ENCODE results near the gene MACIR. TPM values are rescaled to one million over a fixed set of nuclear protein-coding genes. Genes with fewer than 3 reads are reported as not detected.
"Not testable (repeated sequence)": the region's sequence is repeated elsewhere in the genome, so short reads cannot be mapped to it uniquely, and the experiment has no call there.

The MACIR gene, protein sequence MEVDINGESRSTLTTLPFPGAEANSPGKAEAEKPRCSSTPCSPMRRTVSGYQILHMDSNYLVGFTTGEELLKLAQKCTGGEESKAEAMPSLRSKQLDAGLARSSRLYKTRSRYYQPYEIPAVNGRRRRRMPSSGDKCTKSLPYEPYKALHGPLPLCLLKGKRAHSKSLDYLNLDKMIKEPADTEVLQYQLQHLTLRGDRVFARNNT
- 10.5 TPM for total RNA-seq

DNA sequence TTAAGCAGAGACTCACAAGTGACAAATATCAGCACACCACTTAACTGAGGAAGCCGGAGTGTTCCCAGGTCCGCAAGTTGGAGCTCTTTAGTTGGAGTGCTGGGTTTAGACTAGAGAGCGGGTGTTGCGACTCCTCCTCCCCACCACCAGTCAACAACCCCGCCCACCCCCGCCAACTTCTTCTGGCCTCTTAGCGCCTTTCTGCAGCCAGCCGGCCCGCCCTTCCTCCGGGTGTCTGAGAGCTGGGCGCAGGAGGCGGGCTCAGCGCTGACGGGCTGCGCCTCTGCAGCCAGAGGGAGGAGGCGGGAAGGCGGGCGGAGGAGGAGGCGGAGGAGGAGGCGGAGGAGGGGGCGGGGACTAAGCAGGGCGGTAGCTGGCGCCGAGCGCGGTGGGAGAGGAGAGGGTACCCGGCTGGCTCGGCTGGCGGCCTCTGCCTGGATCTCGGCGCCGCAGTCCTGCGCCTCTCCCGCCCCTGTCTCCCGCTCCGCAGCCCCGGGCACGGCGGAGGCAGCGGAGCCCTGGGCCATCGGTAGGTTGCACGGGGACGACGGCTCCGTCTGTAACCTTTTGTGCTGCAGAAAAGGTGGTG lies at the start of gene MACIR:
MACIR (plus strand) TSS at position 396 of the 589 bp plus-strand sequence. CDS start 17,157 bp downstream, outside the sequence.
- DNase-seq = peak; percentile 99

DNA sequence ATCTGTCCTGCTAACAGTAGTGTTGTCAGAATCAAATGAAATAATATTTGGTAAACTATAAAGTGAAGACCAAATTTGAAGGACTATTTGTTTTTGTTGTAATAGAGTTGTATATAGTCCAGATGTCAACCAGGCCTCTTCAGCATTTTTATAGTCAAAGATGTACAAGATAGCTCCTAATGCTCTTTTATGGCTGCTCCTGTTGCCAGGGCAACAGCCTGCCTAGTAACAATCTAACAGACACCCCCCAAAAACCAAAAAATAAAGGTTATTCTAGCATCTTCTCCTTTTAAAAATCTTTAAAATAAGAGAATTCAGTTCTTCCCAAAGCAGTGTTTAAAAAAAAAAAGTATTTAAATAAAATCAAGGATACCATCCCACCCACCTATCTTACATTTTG lies 49.5 kb upstream of the MACIR start:
- no peak for DNase-seq

DNA sequence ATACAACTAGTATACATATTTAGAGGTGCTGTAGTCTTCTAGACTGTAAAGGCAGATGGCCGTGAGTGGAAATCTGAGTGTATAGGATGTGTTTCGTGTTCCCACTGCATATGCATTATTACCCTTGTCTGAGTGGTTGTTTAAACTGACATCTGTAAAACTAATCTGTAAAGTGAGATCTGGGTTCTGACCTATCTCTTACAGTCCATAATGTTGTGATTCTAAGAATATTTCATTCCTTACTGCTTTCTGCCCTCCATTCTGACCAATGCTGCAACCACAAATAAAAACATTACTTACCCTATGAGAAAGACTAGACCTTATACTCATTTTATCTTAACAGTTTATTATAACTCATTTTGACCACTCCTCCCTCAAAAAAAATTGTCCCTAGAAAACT lies 47.6 kb upstream of the MACIR start:
- DNase-seq = no peak

DNA sequence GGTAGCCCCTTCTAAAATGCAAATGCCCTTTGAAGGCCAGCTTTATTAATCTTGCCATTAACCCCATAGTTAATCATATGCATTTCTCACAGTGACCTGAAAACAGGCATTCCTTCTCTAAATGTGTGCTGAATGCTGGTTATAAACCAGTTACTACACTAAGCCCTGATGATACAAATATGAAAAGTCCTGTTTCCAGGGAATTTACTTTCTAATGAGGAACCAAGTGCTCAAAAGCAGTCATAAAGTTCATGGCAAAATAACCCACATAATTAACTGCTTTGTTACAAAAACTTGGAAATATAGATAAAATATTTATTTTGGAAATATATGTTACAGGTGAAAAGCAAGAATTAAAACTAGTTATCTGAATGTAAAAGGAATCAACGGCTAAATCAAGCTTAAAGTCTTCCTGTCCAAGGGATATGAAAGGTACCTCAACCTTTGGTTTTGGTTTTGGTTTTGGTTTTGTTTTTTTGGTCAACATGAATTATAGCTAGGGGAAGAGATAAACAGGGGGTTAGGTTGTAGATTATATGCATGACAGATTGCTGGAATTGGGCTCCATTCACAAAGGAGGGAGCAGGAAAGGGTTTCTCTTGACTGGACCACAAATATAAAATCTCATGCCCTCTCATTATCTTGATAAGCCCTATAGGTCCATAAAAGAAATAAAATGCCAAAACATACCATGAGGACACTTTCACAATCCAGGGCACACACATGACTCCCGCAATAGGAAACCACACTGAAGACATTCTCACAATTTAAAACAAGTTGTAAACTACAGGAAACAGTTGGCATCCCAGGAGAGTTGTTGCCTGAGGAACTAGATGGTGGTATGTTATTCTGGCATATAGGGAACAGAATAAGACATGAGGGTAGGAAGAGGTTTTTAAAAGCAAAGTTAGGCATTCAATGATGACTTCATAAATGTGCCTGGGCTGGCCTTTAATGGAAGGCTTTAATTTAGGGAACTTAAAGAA lies 46.7 kb upstream of the MACIR start:
- no peak for DNase-seq

DNA sequence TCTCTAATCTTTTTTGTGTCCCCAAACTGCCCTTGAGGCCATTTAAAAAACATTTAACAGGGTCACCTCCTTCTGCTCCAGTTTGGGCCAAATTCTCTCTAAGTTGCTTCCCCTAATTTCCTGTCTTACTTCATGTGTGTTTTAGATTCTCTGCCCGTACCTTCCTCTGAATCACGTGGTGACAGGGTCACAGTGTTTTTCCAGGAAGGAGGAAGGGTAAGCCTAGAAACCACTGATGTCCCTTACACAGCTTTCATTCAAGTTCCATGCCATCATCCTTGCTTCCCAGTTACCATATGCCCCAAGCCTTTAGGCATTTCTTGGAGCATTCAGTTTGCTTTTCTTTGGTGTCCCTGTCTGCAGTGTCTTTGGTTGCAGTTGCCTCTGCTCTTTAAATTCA lies 42.4 kb upstream of the MACIR start:
- no peak for DNase-seq

DNA sequence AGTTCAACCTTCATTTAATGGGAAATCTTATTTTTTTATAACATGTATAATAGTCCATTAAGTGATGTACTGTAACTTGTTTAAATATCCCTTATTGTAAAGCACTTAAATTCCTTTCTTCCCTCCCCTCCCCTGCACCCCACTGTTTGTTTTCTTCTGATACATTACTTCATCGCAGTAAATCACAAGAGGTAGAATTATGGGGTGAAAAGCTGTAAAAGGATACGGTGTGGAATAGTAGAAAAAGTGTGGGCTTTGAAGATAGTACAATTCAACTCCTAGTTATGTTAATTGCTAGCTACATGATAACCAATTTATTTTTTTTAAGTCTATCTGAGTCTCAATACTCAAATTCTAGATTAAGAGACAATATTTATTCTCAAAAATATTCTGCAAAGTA lies 41.9 kb upstream of the MACIR start:
- DNase-seq = no peak

DNA sequence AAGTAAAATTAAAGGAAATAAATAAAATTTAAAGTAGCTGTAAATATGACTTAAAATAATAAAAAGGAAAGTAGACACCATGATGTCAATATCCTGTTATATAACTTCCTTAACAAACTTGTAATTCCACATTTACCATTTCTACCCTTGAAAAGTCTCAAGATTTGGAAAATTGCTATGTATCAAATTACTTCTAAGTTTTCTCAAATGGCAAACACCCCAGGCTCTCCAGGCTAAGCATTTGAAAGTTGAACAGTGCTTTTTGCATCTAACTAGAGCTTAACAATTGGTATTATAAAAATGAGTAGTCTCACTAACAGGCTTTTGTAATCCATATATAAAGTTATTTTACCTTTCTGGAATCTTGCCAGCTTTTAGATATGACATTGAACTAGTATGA lies 41.5 kb upstream of the MACIR start:
- no peak for DNase-seq

DNA sequence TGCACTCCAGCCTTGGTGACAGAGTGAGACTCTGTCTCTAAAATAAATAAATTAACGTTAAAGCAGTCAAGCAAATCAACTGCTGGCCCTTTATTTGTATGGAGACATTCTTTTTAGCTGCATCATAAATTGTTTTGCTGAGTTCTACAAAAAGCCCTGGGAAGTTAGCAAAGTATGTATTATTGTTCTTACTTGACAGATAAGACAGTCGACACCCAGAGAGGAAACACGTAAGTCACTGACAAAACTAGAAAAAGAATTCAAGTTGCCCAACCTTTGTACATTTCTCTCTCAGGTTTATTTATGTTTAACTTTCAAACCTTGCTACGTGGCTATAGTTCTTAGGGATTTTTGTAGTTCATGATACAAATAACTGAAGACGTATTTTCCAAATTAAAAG lies 40.4 kb upstream of the MACIR start:
- DNase-seq = no peak

DNA sequence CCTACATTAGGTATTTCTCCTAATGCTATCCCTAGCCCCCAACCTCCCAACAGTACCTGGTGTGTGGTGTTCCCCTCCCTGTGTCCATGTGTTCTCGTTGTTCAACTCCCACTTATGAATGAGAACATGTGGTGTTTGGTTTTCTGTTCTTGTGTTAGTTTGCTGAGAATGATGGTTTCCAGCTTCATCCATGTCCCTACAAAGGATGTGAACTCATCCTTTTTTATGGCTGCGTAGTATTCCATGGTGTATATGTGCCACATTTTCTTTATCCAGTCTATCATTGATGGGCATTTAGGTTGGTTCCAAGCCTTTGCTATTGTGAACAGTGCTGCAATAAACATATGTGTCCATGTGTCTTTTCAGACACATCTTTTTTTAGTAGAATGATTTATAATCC lies 39.5 kb upstream of the MACIR start:
- DNase-seq = not testable (repeated sequence)

DNA sequence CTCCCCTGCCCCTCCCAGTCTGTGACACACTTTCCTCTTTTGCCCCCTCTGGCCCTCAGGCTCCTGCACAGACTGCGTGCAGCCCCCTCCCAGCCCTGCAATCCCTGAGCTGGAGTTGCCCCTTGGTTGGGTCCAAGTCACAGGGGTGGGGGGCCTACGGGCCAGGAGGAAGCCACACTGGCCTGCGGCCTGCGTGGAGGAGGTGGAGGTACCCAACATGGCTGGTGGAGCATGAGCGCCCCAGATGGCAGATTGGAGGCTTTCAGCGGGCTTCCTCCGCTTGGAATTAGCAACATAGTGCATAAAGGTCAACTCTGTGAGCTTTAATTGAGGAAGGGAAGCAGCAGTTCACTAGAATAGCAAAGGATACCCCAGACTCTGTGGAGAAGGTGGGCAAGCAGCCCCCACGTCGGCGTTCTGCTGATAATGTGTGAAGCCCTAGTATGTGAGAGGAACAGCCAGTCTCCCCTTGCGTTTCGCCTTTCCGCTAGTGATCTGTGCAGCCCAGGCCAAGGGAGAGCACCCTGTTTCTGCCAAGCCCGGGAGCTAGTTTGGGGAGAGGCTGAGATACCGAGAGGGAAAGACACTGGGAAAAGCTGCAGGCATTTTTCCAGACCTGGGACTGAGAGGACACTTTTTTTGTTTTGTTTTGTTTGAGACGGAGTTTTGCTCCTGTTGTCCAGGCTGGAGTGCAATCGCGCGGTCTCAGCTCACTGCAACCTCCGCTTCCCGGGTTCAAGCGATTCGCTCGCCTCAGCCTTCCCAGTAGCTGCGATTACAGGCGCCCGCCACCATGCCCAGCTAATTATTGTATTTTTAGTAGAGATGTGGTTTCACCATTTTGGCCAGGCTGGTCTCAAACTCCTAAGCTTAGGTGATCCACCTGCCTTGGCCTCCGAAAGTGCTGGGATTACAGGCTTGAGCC lies 35.3 kb upstream of the MACIR start:
- DNase-seq = no peak

DNA sequence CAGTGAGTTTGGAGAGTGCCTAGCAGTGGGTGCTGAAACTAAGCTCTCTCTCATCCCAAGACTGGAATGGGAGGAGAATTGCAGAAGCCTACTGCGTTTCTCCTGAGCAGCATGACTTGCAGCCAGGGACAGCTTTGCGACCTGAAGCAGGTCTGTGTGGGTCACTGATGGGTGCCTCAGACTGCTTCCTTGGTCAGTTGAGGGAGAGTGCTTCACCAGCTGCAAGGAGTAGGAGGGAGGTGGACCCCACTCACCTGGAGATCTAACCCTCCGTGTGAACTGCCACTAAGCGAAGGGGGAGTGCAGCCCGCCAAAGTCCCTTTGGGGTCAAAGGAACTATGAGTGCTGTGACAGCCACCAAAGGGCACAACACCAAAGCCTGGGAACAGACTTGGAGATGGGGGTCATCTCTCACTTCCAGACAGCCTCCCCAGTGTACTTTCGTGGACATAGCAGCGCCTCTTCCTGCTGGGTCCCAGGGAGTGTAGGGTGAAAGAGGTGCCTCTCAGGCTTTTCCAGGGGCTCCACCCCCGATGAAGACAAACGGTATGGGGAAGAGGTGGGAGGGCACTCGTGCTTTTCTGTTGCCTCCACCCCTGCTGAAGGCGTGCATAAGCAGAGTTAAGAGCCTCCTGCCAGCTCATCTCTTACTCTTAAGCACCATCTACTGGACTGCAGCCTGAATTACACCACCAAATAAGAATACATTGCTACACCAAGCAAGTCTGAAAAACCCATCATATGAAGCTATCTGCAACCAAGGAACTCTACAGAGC lies 34.3 kb upstream of the MACIR start:
- peak; percentile 34 for DNase-seq

DNA sequence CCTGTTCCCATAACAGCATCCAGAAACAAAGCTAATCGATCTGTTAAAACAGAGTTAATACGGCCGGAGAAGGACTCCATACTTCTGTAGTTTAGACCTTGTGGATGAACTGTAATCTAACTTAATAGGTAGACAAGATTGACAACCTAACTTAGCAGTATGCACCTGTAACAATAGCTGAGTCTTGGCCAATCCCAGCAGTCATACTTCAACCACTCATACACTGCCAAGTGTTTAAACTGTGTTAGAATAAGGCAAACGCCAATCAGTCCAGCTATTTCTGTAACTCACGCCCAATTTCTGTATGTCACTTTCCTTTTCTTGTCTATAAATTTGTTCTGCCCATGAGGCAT lies 33.7 kb upstream of the MACIR start:
- no peak for DNase-seq

DNA sequence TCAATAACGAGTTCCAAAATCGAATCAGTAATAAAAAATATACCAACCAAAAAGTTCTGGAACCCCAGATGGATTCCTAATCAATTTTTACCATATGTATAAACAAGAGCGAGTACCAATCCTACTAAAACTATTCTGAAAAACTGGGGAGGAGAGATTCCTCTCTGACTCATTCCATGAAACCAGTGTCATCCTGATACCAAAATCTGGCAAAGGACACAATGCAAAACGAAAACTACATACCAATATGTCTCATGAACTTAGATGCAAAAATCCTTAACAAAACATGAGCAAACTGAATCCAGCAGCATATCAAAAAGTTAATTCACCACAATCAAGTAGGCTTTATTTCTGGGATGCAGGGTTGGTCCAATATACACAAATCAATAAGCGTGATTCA lies 30.5 kb upstream of the MACIR start:
- DNase-seq = no peak

DNA sequence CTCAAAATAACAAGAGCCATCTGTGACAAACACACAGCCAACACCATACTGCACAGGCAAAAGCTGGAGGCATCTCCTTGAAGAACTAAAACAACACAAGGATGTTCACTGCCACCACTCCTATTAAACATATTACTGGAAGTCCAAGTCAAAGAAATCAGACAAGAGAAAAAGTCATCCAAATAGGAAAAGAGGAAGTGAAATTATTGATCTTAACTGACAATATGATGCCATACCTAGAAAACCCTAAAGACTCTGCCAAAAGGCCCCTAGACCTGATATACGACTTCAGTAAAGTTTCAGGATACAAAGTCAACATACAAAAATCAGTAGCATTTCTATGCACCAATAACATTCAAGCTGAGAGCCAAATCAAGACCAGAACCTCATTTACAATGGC lies 30.0 kb upstream of the MACIR start:
- no peak for DNase-seq

DNA sequence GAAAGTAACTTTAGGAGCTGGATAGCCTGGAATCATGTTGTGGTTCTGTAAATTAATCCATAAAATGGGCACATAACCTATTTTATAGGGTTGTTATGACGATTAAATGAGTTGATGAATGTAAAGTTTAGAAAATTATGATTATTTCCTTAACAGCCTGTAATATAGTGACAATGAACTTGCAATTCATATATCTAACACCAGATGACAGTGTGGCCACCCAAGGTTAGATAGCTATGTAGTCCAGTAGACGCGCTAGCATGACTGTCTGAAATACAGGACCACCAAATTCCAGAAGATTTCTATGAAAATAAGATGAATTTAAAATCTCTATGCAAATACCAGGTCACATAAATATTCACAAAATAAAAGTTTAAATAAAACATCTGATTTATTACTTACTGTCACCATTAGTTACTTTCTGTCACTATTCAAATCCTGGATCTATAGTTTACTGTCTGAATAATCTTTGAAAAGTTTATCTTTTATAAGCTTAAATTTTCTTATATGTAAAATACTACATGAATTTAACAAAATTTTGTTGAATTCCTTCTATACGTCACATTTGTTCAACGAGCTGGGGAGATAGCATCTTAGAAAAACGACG lies 26.1 kb upstream of the MACIR start:
- DNase-seq = peak; percentile 44

DNA sequence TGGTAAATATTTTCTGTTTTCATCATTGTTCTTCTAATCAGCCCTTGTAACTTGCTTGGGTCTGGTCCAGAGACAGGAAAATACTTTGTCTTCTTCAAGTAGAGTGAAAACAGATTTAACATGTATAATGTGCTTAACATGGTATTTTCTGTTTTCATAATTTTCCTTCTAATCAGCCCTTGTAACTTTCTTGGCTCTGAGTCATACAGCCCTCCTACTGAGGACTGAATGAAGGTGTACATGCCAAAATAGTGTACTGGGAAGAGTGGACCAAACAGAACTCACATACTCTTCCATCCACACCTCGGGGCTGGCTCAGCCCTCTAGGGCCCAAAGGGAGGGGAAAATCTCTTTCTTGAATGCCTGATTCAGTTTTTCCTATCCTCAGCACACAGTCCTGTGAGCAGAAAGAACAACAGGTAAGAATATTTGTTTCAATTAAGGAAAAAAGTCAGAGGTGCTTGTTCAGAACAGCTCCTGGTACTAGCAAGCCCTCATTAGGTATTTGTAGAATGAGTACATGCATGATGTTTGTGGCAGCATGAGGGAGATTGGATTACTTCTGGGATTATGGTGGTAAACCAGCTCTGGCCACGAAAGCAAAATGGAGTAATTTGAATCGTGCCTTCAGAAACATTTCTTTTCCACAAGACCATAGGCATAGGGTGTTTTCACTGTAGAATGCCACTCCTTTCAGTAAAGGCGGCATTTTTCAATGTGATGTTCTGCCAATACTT lies 24.2 kb upstream of the MACIR start:
- DNase-seq = no peak

DNA sequence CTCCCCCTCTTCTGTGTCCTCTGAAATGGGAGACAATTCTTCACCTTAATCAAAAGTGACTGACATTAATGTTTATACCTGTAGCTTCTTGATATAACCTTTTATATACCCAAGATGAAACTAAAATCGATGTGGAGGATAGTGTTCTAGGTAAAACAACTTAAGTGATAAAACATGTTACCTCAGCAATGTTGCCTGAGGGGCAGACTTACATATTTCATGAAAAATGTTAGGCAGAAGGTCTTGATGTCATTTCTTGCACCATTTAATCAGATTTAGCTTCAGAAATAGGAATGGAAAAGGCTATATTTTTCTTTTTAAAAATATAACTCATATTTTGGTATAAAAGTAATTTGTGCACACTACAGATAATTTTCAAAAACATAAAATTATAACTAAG lies 22.7 kb upstream of the MACIR start:
- no peak for DNase-seq

DNA sequence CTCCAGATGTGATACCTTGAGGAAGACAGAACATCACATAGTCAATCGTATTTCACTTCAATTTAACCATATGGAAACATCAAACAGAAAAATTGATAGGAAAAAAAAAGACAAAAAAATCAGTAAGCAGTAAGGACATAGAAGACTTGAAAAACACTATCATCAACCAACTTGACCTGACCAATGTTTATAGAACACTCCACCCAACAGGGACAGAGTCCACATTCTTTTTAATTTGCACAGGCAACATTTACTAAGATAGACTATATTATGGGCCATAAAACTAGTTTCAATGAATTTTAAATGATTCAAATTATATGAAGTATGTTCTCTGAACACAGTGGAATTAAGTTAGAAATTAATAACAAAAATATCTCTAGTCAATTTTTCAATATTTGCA lies 20.8 kb upstream of the MACIR start:
- DNase-seq = no peak

DNA sequence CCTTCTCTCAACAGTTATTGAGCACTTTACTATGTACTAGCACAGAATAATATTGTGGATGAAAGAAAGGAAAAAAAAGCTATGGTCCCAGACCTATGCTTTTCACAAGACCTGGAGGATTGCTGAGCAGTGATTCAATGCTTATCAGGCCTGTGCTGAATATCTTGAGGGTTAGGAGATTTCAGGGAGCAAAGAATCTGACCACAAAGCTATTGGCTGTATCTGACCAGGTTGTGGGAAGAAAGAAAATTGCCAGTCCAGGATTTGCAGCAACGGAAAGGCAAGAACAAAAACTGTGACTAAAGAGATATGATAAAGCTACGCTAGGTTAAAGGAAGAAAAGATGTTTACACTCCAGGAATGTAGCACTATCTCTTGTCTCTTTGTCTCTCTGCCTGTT lies 14.9 kb upstream of the MACIR start:
- DNase-seq = no peak

DNA sequence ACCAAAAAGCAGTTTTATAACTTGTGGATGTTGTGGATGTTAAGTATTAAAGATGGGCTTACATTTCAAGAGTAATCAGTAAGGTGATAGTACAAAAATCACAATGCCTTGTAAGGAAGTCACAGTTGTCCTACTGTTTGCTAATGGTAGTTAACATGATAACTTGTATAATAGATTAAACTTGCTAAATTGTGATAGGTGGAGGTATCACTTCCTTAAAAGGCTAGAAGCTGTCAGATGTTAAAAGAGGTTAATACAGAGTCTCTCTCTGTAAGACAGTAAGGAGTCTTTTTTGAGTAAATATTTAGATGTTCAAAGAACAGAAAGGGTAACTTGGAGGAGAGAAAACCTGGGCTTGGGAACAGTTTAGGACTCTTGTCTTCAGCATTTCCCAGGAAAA lies 14.2 kb upstream of the MACIR start:
- DNase-seq = no peak
